Measurements from ENCODE around the gene FBXO2.

Gene FBXO2

GRCh38 chr1:11622398-11622797 is 31.8 kb downstream of the FBXO2 start:
- no peak for TF ChIP-seq CTCF (conservative IDR thresholded peaks at IDR 0.05)
- no peak overlapping the region for H3K27ac ChIP-seq

- H3K27ac ChIP-seq = no peak overlapping the region
These were observed 33.3 kb downstream of the FBXO2 start for GRCh38 chr1:11620924-11621323.

GRCh38 chr1:11620405-11620804 is 33.8 kb downstream of the FBXO2 start:
- no peak overlapping the region for H3K27ac ChIP-seq
- TF ChIP-seq CTCF (conservative IDR thresholded peaks at IDR 0.05) = no peak

More at GRCh38 chr1:11620924-11621323, 33.3 kb downstream of the FBXO2 start:
- TF ChIP-seq CTCF (conservative IDR thresholded peaks at IDR 0.05) = no peak

- no peak overlapping the region for H3K27ac ChIP-seq
- TF ChIP-seq CTCF (conservative IDR thresholded peaks at IDR 0.05) = no peak
These were observed 36.5 kb downstream of the FBXO2 start for GRCh38 chr1:11617741-11618140.

- TF ChIP-seq CTCF (conservative IDR thresholded peaks at IDR 0.05) = peak; percentile 54; the same call in 1 of the 2 replicates
- H3K27ac ChIP-seq = no peak overlapping the region
These were observed 36.9 kb downstream of the FBXO2 start for GRCh38 chr1:11617314-11617713.

GRCh38 chr1:11616766-11617165 is 37.5 kb downstream of the FBXO2 start:
- H3K27ac ChIP-seq = no peak overlapping the region
- no peak for TF ChIP-seq CTCF (conservative IDR thresholded peaks at IDR 0.05)

- TF ChIP-seq CTCF (conservative IDR thresholded peaks at IDR 0.05) = no peak
- H3K27ac ChIP-seq = no peak overlapping the region
These were observed 39.1 kb downstream of the FBXO2 start for GRCh38 chr1:11615090-11615489.

- no peak for TF ChIP-seq CTCF (conservative IDR thresholded peaks at IDR 0.05)
- H3K27ac ChIP-seq = no peak overlapping the region
These were observed 40.9 kb downstream of the FBXO2 start for GRCh38 chr1:11613347-11613746.

All from VCaP (cell line).